ENCODE measurements around the gene RBM4.

- TF ChIP-seq POLR2A (IDR thresholded peaks at IDR 0.05), result peak in 3 of 4 donors; percentile 67 to 92 (median 74)
- peak; percentile 56 to 83 (median 72) for TF ChIP-seq CTCF (IDR thresholded peaks at IDR 0.05)
Measured at GRCh38 chr11:66592457-66593302, 45.8 kb upstream of the RBM4 start, which contains the start of the genes CCDC87 and CCS.
